Progenitor cell of endocrine pancreas (in vitro differentiated cells): Measurements from ENCODE around the gene ZNF618. TPM values are rescaled to one million over a fixed set of nuclear protein-coding genes. Genes with fewer than 3 reads are reported as not detected.

ENCODE experiments used
- DNase-seq: peaks from one replicate; pipeline ENCODE4 v3.0.0; 2021; ENCODE audit warnings: low spot score; ENCODE audit not compliant: unreplicated experiment
- H3K27ac Mint-ChIP-seq: 2 replicates; pipeline ENCODE4 v1.8.0; 2021; ENCODE audit warnings: mild to moderate bottlenecking, moderate library complexity, mixed read lengths
- H3K27me3 Mint-ChIP-seq: 2 replicates; pipeline ENCODE4 v1.8.0; 2021; ENCODE audit warnings: mixed read lengths
- H3K36me3 Mint-ChIP-seq: 2 replicates; pipeline ENCODE4 v1.8.0; 2022; ENCODE audit warnings: mixed read lengths; ENCODE audit not compliant: insufficient read depth
- H3K4me1 Mint-ChIP-seq: 2 replicates; pipeline ENCODE4 v1.8.0; 2021; ENCODE audit warnings: low read depth, mixed read lengths
- H3K4me3 Mint-ChIP-seq: 2 replicates; pipeline ENCODE4 v1.8.0; 2021; ENCODE audit warnings: low read depth, mild to moderate bottlenecking, moderate library complexity, mixed read lengths
- H3K9me3 Mint-ChIP-seq: 2 replicates; pipeline ENCODE4 v1.8.0; 2021; ENCODE audit warnings: low read depth, mixed read lengths
- total RNA-seq: library from RNA; stranded (reverse); gene quantifications from 2 replicates; pipeline ENCODE4 v1.2.1, GENCODE V29; 2021
- TF ChIP-seq, protein P1 (sequence below): fragments of 200-600 bp; sonication (generic); IDR thresholded peaks from one replicate; pipeline ENCODE4 v1.5.0; 2021; ENCODE audit warnings: antibody characterized with exemption, mild to moderate bottlenecking; ENCODE audit not compliant: unreplicated experiment

Gene ZNF618
- total RNA-seq, 1 donor from 2014 or later: 85.8 TPM

DNA sequence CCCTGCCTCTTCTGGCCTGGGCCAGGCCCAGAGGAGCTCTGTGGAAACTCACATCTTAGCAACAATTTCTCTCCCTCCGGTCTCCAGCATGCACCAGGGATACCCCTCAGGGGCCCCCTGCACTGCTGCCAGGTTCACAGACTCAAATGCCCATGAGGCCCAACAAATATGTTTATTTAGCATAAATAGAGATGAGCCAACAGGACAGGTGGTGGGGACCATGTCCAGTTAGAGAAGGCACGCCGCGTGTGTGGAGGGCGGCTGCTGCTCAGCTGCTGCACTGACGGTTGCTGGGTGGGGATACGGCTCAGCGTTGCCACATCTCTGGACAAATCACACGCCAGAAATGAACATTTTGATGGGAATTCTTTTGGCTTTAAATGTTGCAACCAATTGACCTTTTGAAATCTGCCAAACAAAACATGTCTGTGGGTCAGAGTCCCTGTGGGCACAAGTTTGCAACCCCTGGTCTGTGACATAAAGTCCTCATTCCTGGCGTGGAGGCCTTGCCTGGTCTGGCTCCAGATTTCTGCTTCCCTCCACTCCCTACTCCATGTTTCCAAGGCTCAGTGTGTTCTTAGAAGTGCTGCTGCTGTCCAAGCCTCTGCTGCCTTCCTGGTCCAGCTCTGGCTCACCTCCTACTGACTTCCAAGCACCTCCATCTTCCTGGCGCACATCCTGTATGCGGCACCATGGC lies 113.1 kb downstream of the ZNF618 start:
- Mint-ChIP-seq H3K27me3 (no peaks in the 10 kb centered on the region), H3K4me3 (no peak overlapping the region), H3K4me1 (peaks cover 8% of the 10 kb centered on the region), H3K9me3 (no peaks in the 10 kb centered on the region), H3K27ac (peak overlapping the region; percentile 84), H3K36me3 (peaks cover 11% of the 10 kb centered on the region)
- TF ChIP-seq, protein P1, sequence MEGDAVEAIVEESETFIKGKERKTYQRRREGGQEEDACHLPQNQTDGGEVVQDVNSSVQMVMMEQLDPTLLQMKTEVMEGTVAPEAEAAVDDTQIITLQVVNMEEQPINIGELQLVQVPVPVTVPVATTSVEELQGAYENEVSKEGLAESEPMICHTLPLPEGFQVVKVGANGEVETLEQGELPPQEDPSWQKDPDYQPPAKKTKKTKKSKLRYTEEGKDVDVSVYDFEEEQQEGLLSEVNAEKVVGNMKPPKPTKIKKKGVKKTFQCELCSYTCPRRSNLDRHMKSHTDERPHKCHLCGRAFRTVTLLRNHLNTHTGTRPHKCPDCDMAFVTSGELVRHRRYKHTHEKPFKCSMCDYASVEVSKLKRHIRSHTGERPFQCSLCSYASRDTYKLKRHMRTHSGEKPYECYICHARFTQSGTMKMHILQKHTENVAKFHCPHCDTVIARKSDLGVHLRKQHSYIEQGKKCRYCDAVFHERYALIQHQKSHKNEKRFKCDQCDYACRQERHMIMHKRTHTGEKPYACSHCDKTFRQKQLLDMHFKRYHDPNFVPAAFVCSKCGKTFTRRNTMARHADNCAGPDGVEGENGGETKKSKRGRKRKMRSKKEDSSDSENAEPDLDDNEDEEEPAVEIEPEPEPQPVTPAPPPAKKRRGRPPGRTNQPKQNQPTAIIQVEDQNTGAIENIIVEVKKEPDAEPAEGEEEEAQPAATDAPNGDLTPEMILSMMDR: no peak
- no peak for DNase-seq

DNA sequence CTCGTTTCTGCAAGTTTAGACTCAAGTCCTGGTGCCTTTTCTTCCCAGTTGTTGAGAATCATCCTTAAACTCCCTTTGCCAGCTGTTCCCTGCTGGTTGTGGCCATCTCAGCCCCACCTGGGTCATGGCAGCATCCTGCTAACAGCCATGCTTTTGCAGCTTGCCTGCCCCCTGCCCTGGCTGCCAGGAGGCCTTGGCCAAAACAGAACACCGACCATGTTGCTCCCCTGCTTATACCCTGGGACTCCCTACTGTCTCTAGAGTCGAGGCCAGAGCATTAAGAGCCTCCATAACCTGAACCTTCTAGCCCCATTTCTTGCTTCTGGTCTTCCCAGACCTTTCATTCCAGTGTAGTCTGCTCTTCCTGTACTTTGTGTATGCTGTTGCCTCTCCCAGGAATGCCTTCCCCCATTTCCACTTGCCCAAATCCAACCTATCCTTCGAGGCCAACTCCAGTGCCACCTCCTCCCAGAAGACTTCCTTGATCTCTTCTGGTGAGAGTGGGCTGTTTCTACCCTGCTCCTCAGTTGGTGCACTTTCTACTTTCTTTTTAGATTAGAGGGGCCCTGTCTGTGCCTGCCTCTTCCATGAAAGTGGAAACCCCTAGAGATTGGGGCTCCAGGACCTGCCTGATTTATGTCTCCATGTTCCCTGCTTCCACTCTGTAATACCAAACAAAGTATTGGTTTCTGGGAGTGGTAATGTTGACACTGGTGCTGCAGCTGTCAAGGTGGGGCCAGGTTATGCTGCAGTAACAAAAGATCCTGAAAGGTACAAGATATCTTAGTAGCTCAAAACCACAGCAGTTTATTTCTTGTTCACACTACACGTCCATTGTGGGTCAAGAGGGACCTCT lies 113.8 kb downstream of the ZNF618 start:
- Mint-ChIP-seq H3K4me3 (no peak overlapping the region), H3K27me3 (no peaks in the 10 kb centered on the region), H3K36me3 (peaks cover 11% of the 10 kb centered on the region), H3K9me3 (no peaks in the 10 kb centered on the region), H3K27ac (peak overlapping the region; percentile 52), H3K4me1 (peaks cover 8% of the 10 kb centered on the region)
- no peak for DNase-seq
- TF ChIP-seq, protein P1: no peak

DNA sequence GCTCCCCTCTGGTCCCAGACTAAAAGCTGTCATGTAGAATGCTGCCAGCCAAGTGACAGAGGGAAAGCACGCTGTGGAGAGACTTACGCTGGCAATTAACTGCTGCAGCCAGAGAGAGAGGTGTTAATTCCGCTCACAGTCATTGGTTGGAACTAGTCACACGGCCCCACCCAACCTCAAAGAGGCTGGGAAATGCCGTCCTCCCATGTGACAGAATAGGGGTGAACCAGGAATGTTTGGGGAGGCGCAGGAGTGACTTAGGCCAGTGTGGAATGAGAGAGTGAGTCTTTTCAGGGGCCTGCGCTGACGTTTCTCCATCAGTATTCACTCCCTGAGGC lies 114.4 kb downstream of the ZNF618 start:
- no peaks in the 10 kb centered on the region for H3K9me3 Mint-ChIP-seq
- peaks cover 8% of the 10 kb centered on the region for H3K4me1 Mint-ChIP-seq
- H3K4me3 Mint-ChIP-seq: no peak overlapping the region
- no peak for DNase-seq
- H3K27ac Mint-ChIP-seq: peak overlapping the region; percentile 46
- TF ChIP-seq, protein P1: no peak
- peaks cover 11% of the 10 kb centered on the region for H3K36me3 Mint-ChIP-seq
- no peaks in the 10 kb centered on the region for H3K27me3 Mint-ChIP-seq

DNA sequence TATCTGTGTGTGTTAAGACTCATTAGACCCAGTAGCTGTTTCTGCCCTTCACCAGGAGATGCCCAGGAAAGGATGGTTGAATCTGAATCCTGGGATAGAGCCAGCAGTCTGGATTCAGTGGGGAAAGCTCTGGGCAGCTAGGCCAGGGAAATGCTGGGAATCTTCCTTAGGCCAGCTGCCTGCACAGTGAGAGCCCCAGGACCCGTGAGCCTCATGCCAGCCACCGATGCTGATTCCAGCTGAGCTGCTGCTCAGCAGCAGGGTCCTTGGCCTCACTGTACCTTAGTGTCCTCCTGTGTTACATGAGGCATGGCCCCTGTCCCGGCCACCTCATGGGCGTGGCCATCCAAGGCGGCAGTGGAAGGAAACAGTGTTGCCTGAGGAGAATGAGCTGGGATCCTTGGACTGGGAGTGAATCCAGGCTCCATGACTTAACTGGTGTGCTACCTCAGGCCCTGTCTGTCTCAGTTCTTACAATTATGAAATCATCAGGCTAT lies 114.9 kb downstream of the ZNF618 start:
- Mint-ChIP-seq H3K36me3 (peaks cover 11% of the 10 kb centered on the region), H3K27ac (no peak overlapping the region), H3K27me3 (no peaks in the 10 kb centered on the region), H3K4me3 (no peak overlapping the region), H3K9me3 (no peaks in the 10 kb centered on the region), H3K4me1 (peaks cover 8% of the 10 kb centered on the region)
- DNase-seq: no peak
- TF ChIP-seq, protein P1: no peak

DNA sequence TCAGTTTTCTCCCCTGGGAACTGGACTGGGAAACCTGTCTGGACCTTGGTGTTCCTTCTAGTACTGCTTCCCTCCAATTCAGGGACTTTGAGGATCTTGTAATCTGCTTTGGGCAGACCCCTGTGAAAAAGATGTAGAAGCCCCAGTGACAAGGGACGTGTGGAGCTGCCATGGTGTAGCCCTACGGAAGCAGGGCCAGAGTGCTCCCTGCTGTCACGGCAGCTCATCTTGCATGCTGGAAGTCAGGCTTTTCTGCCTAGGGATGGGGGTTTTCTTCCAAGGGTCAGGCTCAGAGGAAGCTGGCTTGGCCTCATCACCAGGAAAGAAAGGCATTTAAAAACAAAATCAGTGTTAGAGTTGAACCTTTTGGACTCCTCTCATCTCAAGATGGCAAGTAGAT lies 115.6 kb downstream of the ZNF618 start:
- TF ChIP-seq, protein P1: no peak
- no peaks in the 10 kb centered on the region for H3K27me3 Mint-ChIP-seq
- H3K36me3 Mint-ChIP-seq: peaks cover 11% of the 10 kb centered on the region
- no peak overlapping the region for H3K27ac Mint-ChIP-seq
- no peak for DNase-seq
- H3K4me3 Mint-ChIP-seq: no peak overlapping the region
- H3K9me3 Mint-ChIP-seq: no peaks in the 10 kb centered on the region
- H3K4me1 Mint-ChIP-seq: peaks cover 8% of the 10 kb centered on the region
